Adipose tissue (tissue), 3 donors: ENCODE results near the gene BLMH. TPM values are rescaled to one million over a fixed set of nuclear protein-coding genes. Genes with fewer than 3 reads are reported as not detected.

ENCODE experiments used
- H3K27ac ChIP-seq: one replicate; pipeline ENCODE4 v1.5.1; 2013; ENCODE audit warnings: low read depth, low read length
- WGBS, 3 donors: extraction: QIAGEN DNeasy Blood & Tissue Kit; methylation state at CpG; one replicate each; pipeline ENCODE4 v1.1.7; 2013; 5-methylcytosine and 5-hydroxymethylcytosine counted together
- polyA plus RNA-seq, 3 donors: library from polyadenylated mRNA; stranded (reverse); fragments of 200-250 nt; gene quantifications; one replicate each; pipeline ENCODE4 v1.2.3, GENCODE V29; 2013
- donor health status: healthy with polysubstance abuse.
- donor health status: Bipolar disorder and iron deficiency.
- donor health status: healthy.

The BLMH gene, protein sequence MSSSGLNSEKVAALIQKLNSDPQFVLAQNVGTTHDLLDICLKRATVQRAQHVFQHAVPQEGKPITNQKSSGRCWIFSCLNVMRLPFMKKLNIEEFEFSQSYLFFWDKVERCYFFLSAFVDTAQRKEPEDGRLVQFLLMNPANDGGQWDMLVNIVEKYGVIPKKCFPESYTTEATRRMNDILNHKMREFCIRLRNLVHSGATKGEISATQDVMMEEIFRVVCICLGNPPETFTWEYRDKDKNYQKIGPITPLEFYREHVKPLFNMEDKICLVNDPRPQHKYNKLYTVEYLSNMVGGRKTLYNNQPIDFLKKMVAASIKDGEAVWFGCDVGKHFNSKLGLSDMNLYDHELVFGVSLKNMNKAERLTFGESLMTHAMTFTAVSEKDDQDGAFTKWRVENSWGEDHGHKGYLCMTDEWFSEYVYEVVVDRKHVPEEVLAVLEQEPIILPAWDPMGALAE
- polyA plus RNA-seq: 10 to 100 TPM; 18.1 to 25.4 (median 18.4) TPM

DNA sequence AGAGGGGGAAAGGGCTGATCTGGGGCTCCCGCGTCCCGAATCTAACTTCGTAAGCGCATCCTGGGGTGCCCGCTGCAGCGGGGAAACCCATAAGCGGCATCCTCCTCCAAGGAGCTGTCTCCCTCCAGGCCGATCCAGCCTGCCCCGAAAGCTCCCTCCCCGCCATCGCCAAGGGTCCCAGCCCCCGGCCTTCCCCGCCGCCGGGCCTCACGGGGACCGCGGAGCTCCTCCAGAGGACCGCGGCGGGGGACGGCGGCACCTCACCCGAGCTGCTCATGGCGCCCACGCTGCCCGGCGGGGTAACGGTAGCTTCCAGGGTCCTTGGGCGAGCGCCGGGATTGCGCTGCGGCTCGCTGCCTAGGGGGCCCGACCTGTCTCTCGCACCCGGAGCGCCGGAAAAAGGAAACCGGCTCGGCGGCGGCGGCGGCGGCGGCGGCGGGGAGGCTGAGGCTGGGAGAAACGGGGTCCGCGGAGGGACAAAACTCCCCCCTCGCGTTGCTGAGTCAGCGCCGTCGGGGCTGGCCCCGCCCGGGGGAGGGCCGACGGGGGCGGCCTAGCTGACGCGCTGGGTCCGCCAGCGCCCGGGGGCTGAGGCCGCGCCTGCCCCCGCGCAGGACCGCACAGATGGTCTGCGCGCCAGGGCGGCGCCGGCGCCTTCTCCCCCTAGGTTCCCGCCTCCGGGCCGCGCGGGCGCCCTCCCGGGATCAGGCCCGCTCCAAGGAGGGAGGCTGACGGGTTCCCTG is at the start of gene BLMH:
Gene BLMH, minus strand, starts transcription at position 402 of the 743 bp plus-strand sequence. Its CDS starts 125 bp downstream, at position 277.
- no peak within 1 kb of the TSS for H3K27ac ChIP-seq
- WGBS, 3 donors: 0 to 1% (median 0%) methylated on average over 67 to 88 of the region's 89 CpGs

DNA sequence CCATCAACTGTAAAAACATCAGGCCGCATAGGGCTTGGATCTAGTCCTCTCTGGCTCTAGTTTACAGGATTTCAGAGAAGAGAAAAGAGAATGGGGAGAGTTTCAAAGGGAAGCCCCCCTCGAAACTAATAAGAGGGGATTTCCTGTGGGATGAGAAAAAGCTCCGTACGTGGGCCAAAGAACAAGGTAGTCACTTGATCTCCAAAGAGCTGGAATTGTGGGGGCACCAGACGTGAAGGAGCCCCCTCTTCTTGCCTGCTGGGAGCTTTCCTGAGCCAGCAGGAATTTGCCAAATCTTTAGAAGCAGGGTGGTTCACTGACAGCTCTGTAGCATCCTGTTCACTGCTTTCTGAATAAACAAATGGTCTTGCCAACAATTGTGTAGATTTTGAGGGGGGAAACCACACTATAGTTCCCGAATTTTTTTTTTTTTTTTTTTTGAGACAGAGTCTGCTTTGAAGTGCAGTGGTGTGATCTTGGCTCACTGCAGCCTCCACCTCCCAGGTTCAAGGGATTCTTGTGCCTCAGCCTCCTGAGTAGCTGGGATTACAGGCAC is 49.1 kb upstream of the BLMH start:
- WGBS, 3 donors: 27 to 67% (median 35%) methylated on average over 6 of the region's 6 CpGs
- no peak overlapping the region for H3K27ac ChIP-seq

DNA sequence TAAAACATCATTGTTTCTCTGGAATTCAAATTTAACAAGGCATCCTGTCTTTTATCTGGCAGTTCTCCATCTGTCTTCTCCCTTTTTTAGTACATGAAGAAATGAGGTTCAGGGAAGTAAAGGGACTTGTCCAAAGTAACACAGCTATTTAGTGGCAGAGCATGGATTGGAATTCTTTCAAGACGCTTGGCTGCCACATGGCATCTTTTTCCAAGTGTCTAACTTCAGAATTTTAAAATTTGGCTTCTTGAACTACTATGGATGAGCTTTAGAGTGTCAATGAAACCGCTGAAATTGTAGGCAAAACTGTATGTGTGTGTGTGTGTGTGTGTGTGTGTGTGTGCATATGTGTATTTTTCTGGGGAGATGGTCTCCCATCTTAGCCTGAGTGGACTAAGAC is 47.3 kb upstream of the BLMH start:
- H3K27ac ChIP-seq: no peak overlapping the region
- 75 to 88% (median 77%) methylated on average over 2 of the region's 2 CpGs for whole genome bisulfite sequencing, 3 donors

DNA sequence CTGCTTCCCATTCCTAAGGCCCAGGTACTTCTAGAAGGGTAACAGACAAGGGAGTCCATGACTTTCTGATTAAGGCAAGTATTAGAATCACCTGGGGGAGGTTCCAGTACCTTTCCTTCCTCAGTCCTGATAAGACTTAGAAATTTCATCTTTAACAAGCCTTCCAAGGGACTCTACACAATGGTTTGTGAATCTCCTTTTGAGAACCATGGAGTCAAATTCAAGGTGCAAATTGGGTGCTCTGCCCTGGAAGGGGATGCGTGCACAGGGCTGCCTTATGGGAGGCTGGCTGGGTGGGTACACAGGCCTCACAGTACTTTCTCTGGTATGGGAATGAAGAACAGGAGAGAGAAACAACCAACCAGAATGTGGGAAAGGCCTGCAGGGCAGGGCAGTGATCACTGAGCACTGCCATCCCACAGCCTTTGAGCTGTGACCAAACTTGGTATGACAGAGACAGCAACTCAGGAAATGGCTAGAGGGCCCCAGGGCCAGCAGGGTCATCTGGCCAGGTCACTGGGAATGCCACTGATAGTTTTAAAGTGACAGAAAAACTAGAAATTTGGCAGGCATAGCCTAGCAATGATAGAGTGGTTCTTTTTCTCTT is 45.8 kb upstream of the BLMH start:
- no peak overlapping the region for H3K27ac ChIP-seq
- WGBS, 3 donors: 97 to 100% (median 100%) methylated on average over 1 of the region's 1 CpG

DNA sequence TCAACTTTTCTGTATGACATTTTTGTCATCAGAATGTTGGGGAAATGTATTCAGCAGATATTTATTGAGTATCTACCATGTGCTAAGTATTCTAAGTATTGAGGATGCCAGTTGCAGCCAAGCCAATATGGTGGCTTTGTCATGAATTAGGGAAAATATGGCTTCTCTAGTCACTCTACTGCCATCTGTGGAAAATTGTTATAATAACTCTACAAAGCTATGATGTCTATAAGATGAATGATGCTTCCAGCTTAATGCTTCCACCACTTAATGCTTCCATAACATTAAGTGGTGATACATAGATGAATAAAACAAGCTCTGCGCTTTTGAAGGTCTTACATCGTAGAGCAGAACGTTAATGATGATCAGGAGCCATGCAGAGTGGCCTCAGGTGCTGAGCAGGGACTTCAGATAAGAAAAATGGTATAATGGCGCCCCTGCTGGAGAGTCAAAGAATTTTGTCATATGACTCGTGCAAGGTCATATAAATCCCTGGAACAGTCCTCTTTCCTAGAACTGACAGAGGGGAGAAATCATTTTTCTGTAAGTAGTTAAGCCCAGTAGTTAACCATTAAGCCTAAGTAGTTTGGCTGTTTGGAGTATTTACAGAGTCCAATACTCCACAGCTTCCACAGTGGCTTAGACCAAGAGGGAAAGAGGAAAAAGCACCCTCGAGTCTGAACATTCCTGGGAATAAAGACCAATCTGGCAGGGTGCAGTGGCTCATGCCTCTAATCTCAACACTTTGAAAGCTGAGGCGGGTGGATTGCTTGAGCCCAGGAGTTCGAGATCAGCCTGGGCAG is 44.8 kb upstream of the BLMH start:
- WGBS, 3 donors: 23 to 53% (median 52%) methylated on average over 8 of the region's 8 CpGs

DNA sequence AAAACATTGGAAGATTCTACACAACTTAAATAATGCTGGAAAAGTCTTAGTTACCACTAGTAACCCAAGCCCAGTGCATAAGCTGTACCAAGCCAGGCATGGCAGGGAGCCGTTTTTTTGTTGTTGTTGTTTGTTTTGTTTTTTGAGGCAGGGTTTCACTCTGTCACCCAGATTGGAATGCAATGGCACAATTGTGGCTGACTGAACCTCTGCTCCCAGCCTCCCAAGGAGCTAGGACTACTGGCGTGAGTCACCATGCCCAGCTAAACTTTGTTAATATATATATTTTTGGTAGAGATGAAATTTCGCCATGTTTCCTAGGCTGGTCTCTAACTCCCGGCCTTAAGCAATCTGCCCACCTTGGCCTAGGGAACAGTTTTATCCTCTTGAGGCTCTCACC is 42.7 kb upstream of the BLMH start:
- 91 to 94% (median 91%) methylated on average over 4 of the region's 4 CpGs for WGBS, 3 donors
- no peak overlapping the region for H3K27ac ChIP-seq

More for the DNA sequence above, 44.8 kb upstream of the BLMH start:
- no peak overlapping the region for H3K27ac ChIP-seq

DNA sequence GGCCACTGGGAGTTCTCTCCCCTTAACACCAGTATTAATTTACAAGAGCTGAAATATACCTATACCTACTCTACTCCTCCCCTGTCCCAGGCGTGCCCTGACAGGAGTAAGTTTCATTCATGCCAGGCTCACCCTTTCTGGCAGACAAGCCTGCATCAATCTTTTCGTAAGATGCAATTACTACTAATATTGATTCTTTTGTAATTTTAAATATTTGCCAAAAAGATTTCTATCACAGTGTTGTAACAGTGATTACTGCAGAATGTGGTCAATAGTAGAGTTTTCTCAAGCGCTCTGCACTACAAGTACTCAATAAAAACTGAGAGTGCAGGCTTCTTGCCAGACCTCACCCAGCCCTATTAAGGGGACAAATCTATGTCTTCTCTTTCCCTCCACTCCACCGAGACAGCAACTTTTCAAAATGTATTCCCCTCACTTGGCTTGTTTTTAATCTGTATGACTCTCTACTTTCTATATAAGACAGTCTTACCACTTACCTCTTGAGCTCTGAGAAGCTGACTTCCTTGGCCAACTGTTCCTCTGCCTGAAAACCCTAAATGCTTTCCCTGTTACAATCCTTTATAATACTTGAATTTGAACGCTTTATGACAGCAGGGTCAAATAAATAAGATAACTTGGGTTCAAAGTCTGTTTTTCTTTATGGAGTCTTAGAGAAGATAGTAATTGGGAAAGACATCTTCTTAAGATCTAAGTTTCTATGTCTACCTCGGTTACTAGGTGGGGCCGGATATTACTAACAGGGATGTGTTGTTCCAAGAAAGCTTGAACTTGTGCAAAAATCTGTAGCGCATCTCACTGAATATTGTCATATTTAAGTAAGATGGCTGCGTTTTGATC is 42.0 kb upstream of the BLMH start, which contains the start of gene TMIGD1:
Gene TMIGD1, minus strand, starts transcription at position 555 of the 858 bp plus-strand sequence. CDS start 1,924 bp downstream, outside the sequence.
- no peak within 1 kb of the TSS for H3K27ac ChIP-seq
- WGBS, 3 donors: 59 to 89% (median 89%) methylated on average over 9 of the region's 9 CpGs

DNA sequence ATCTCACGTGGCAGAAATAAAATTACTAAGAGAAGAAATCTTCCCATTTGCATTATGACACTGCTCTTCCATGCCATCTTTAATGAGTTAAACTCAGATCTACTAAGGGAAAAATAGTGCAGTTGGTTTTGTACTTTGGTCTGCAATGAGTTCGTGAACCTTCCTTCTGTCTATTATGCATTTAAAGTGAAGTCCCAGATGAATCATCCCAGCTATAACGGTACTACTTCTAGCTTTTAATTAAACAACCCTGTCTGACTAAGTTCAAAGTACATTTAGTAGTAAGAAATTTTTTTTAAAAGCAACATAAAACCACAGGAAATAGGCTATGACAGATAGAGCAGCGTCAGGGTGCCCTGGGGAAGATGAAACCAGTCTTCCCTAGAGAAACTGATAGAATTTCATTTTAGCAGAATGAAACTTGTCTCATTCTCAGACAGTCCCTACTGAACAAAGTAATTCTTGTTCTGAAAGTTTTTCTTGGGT is 40.4 kb upstream of the BLMH start:
- H3K27ac ChIP-seq: no peak overlapping the region
- WGBS, 3 donors: 37 to 65% (median 39%) methylated on average over 4 of the region's 4 CpGs

DNA sequence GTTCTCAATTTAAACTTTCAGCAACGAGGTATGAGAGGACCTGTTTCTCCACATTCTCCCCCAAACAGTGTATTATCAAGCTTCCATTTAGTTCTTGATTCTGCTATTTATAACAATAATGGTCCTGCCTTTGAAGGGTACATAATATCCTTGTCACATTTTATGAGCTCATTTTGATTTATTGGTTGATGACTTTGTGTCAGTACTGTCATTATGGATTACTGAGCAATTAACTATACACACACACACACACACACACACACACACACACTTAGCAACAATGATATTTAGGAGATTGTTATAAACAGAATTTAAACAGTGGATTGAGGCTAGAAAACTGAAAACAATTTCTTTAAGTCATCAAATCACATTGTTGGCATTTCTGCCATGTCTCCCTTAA is 35.1 kb upstream of the BLMH start:
- 15 to 21% (median 16%) methylated on average over 1 of the region's 1 CpG for WGBS, 3 donors
- no peak overlapping the region for H3K27ac ChIP-seq

DNA sequence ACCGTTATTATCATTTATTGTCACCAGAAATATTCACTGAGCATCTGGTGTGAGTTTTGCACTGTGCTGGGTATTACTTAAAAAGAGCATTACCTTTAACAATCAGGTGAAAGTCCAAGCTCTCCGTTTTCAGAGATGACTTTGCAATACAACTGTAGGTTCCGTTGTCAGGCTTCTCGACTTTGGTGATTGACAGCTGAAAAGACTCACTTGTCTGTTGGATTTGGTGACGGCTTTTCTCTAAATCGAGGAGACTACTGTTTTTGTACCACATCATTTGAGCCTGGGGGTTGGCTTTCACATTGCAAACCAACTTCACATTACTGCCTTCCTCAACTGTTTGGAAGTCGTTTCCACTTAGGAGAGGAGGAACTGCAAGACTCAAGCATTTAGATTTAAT is 33.0 kb upstream of the BLMH start:
- WGBS, 3 donors: 70 to 83% (median 78%) methylated on average over 7 of the region's 7 CpGs

DNA sequence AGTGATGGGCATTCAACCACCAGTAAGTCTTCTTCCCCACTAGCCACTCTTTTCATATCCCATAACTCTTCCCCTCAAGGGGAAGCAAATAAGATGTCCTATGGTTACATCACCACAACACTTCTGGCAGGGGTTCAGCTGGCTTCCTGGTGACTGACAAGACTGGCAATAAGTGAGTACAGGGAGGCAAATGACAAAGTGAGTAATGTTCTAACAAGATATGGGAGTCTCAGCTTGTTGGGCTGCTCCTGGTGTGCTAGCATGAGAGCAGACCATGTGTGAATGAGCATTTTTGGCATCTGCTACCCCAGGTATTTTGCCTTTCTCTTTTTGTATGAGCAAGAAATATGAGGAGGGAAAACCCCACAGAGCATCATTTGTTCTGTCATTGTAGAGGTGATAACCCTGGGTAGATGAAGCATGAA is 32.2 kb upstream of the BLMH start:
- H3K27ac ChIP-seq: no peak overlapping the region

More for the DNA sequence above, 33.0 kb upstream of the BLMH start:
- H3K27ac ChIP-seq: no peak overlapping the region

DNA sequence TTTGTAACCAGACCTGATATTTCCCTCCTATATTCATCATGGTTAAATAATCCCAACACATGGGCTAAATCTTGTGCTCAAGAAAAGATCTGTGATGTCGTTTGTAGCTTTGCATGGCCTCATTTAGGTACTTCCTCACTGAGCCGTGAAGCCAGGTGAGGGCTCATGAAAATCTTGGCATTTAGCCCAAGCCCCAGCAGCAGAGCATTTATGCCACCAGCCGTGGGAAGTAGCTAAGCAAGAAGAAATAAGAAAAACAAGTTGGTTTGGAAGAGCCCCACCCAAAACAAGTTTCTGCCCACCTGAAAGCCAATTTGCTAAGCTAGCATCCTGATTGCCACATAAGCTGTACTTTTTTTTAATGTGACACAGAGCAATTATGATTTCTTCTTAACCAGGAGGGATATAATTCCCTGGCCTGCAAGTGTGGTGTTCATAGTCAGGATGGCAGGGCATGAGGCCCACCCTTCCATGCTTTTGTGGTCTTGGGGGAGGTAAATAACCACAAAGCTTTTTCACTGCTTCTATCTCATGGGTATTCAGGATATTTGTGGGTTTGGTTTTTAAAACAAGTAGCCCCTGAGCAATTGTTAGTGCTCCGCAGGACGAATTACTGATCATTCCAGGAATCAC is 31.6 kb upstream of the BLMH start:
- WGBS, 3 donors: 33 to 58% (median 48%) methylated on average over 5 of the region's 5 CpGs
- no peak overlapping the region for H3K27ac ChIP-seq

DNA sequence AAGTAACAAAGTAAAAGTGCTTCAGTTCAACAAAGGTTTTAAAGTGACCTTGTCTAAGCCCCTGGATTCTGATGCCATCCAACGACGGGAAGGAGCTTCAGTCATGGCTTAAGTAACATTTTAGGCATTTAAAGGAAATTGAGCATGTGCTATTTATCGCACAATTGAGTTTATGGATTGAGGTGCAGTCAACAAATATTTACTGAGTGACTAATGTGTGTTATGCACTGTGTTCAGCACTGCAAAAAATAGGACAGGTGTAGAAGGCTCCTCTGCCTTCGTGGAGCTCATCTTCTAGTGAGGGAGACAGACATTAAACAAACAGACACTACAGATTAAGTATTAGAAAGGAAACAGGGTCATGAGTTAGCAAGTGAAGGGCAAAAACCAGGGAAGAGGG is 29.6 kb upstream of the BLMH start:
- 46 to 86% (median 74%) methylated on average over 4 of the region's 4 CpGs for WGBS, 3 donors
- no peak overlapping the region for H3K27ac ChIP-seq

DNA sequence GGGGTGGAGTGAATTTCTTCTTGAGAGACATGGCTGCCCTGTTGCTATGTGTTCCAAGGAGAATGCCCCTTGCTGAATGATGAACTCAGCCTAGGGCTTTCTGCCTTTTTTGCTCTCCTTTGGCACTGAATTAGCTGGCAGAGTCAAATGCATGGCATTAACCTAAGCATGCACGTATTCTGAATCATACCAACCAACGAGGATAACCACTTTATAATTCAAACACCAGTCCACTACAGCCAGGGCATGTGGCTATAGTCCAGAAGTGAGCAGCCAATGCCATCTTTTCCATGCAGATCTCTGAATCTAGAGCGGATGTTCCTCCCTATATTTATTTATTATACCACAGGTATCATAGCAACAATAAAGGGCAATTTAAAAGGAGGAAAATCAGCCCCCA is 26.4 kb upstream of the BLMH start:
- H3K27ac ChIP-seq: no peak overlapping the region
- WGBS, 3 donors: 75 to 80% (median 77%) methylated on average over 3 of the region's 3 CpGs

DNA sequence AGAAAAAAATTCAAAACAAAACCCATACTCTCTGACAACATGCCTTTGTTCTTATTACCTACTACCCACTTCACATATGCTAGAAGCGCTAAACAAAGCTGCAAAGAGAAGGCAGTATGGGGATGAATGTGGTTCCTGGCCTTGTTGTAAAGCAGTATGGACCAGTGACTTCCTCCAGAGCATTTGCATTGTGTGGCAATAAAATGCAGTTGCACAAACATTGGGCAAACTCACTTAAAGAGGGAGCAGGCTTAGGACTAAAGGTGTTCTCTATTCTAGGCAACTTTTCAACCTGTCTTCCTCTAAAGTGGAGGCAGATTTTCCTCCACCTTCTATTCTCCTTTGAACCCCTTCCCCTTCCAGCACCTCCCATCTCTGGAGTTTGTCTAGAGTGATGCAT is 25.0 kb upstream of the BLMH start:
- 68 to 93% (median 70%) methylated on average over 1 of the region's 1 CpG for WGBS, 3 donors
- H3K27ac ChIP-seq: no peak overlapping the region

DNA sequence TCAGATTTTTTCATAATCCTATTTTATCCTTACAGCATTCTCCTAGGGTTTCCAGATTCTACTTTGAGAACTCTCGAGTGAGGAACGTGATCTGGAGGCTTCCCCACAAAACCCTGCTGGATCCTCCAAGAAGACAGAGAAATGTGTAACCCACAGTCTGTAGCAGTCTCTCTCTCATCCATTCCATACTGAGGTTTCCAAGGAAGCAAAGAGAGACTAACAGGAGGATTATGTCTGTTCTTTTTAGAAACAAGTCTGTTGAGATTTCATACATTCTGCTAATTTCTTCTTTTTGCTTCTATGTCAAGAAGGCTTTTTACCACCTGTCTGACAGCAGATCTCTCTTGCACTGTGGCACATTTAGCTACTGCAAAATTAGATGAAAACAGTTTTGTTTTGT is 23.4 kb upstream of the BLMH start:
- no peak overlapping the region for H3K27ac ChIP-seq
- 64 to 72% (median 70%) methylated on average over 2 of the region's 2 CpGs for WGBS, 3 donors

DNA sequence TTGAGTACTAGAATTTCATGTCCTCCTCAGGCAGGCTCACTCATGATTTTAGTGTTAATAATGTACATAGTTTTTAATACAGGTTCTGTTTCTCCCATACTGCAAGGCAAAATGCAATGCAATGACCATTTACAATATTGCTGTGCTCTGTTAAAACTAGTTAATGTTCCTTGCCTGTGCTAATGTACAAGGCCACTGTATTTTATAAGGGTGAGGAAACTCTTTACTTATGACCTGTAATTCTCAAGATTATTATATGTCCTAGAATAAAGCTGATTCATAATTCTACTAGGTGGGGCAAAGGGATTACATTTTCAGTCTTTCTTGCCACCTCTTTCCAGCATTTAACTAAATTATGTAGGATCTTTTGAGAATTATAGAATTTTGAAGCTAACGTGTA is 22.7 kb upstream of the BLMH start:
- H3K27ac ChIP-seq: no peak overlapping the region
- WGBS, 3 donors: 45 to 70% (median 69%) methylated on average over 1 of the region's 1 CpG
